Activated B cell treated with CpG ODN at 0.5 μM for 24 hours (primary cell): Measurements from ENCODE around the gene LIPK. TPM values are rescaled to one million over a fixed set of nuclear protein-coding genes. Genes with fewer than 3 reads are reported as not detected.

Source experiments
- ATAC-seq: fragments of 200-7000 bp; cut with Tn5 transposase; one replicate; pipeline ENCODE4 v1.10.0; 2021; ENCODE audit warnings: low read depth, mild to moderate bottlenecking, moderate library complexity
- CTCF ChIA-PET: fragments of 350-600 bp; sonication (Branson Sonifier 250); formaldehyde crosslinking; loops from one replicate; lab custom pipeline; 2021; ENCODE audit warnings: antibody characterized with exemption; lab: Charles Lee
- POLR2A ChIA-PET: fragments of 350-600 bp; sonication (Branson Sonifier 250); formaldehyde crosslinking; loops from one replicate; lab custom pipeline; 2021; ENCODE audit warnings: antibody characterized with exemption; lab: Charles Lee
- DNase-seq: peaks from one replicate; pipeline ENCODE4 v3.0.0; 2022
- H3K27ac Mint-ChIP-seq: one replicate; pipeline ENCODE4 v1.8.0; 2020; ENCODE audit warnings: mixed read lengths
- H3K27me3 Mint-ChIP-seq: one replicate; pipeline ENCODE4 v1.8.0; 2021; ENCODE audit warnings: mixed read lengths
- H3K36me3 Mint-ChIP-seq: one replicate; pipeline ENCODE4 v1.8.0; 2021; ENCODE audit warnings: low read depth, mixed read lengths
- H3K4me1 Mint-ChIP-seq: one replicate; pipeline ENCODE4 v1.8.0; 2021; ENCODE audit warnings: mixed read lengths
- H3K4me3 Mint-ChIP-seq: one replicate; pipeline ENCODE4 v1.8.0; 2020; ENCODE audit warnings: mild to moderate bottlenecking, mixed read lengths
- H3K9me3 Mint-ChIP-seq: one replicate; pipeline ENCODE4 v1.8.0; 2020; ENCODE audit warnings: mixed read lengths
- CTCF ChIP-seq: fragments of 200-600 bp; IDR thresholded peaks from one replicate; pipeline ENCODE4 v1.8.0; 2022; ENCODE audit warnings: antibody characterized with exemption, mild to moderate bottlenecking
- intact Hi-C: fragments of 100-400 bp; cut with micrococcal nuclease; formaldehyde crosslinking; loops from one replicate; pipeline ENCODE4 v1.15.1; 2024
- total RNA-seq: library from RNA; stranded (reverse); gene quantifications from 2 replicates; pipeline ENCODE4 v1.2.3, GENCODE V29; 2022

The LIPK gene
- total RNA-seq, 1 donor from 2014 or later, result not detected

- H3K4me3 Mint-ChIP-seq, result no peak overlapping the region
- no peak for TF ChIP-seq CTCF
- CTCF ChIA-PET, result no interaction called here
- H3K27ac Mint-ChIP-seq, result no peak overlapping the region
- POLR2A ChIA-PET, result no interaction called here
- no peaks in the 10 kb centered on the region for H3K9me3 Mint-ChIP-seq
- intact Hi-C loops, result no loop called here
- H3K27me3 Mint-ChIP-seq, result peaks cover 7% of the 10 kb centered on the region
- H3K4me1 Mint-ChIP-seq, result peaks cover 6% of the 10 kb centered on the region
- no peaks in the 10 kb centered on the region for H3K36me3 Mint-ChIP-seq
- DNase-seq (no peak), ATAC-seq (no peak)
Observed at GRCh38 chr10:88721392-88721791, 15.3 kb downstream of the LIPK start.

- ChIA-PET POLR2A (no interaction called here), CTCF (interaction anchor here (1.0 kb wide), 1 partner anchor 30 kb away, joined by 5 read pairs; no protein-coding TSS in a partner anchor)
- peaks cover 6% of the 10 kb centered on the region for H3K4me1 Mint-ChIP-seq
- H3K9me3 Mint-ChIP-seq, result no peaks in the 10 kb centered on the region
- H3K27ac Mint-ChIP-seq, result no peak overlapping the region
- ATAC-seq, result no peak
- H3K36me3 Mint-ChIP-seq, result no peaks in the 10 kb centered on the region
- H3K27me3 Mint-ChIP-seq, result peaks cover 3% of the 10 kb centered on the region
- no peak for TF ChIP-seq CTCF
- no peak for DNase-seq
- intact Hi-C loops, result no loop called here
- no peak overlapping the region for H3K4me3 Mint-ChIP-seq
Observed at GRCh38 chr10:88725798-88726197, 19.7 kb downstream of the LIPK start.

- H3K36me3 Mint-ChIP-seq, result no peaks in the 10 kb centered on the region
- POLR2A ChIA-PET, result no interaction called here
- CTCF ChIA-PET, result no interaction called here
- H3K27me3 Mint-ChIP-seq, result peaks cover 3% of the 10 kb centered on the region
- H3K27ac Mint-ChIP-seq, result no peak overlapping the region
- no peak for ATAC-seq
- intact Hi-C loops, result no loop called here
- no peak for TF ChIP-seq CTCF
- H3K4me1 Mint-ChIP-seq, result peaks cover 9% of the 10 kb centered on the region
- no peak for DNase-seq
- no peaks in the 10 kb centered on the region for H3K9me3 Mint-ChIP-seq
- H3K4me3 Mint-ChIP-seq, result no peak overlapping the region
Observed at GRCh38 chr10:88728107-88728763, 22.2 kb downstream of the LIPK start.

GRCh38 chr10:88730864-88731263 is 24.8 kb downstream of the LIPK start:
- no peak for TF ChIP-seq CTCF
- no peaks in the 10 kb centered on the region for H3K9me3 Mint-ChIP-seq
- H3K36me3 Mint-ChIP-seq, result no peaks in the 10 kb centered on the region
- intact Hi-C loops, result no loop called here
- no peak for ATAC-seq
- no peak for DNase-seq
- ChIA-PET CTCF (no interaction called here), POLR2A (no interaction called here)
- H3K4me3 Mint-ChIP-seq, result no peak overlapping the region
- peaks cover 2% of the 10 kb centered on the region for H3K27me3 Mint-ChIP-seq
- peaks cover 12% of the 10 kb centered on the region for H3K4me1 Mint-ChIP-seq
- H3K27ac Mint-ChIP-seq, result no peak overlapping the region

- Mint-ChIP-seq H3K4me1 (peaks cover 9% of the 10 kb centered on the region), H3K9me3 (no peaks in the 10 kb centered on the region), H3K27ac (no peak overlapping the region), H3K4me3 (no peak overlapping the region), H3K27me3 (peaks cover 2% of the 10 kb centered on the region), H3K36me3 (no peaks in the 10 kb centered on the region)
- ATAC-seq, result no peak
- no peak for DNase-seq
- ChIA-PET POLR2A (no interaction called here), CTCF (no interaction called here)
- intact Hi-C loops, result no loop called here
- no peak for TF ChIP-seq CTCF
Observed at GRCh38 chr10:88731296-88731695, 25.2 kb downstream of the LIPK start.
